ENCODE measurements around the gene RNF2.
"Not testable (repeated sequence)": the region's sequence is repeated elsewhere in the genome, so short reads cannot be mapped to it uniquely, and the experiment has no call there.

Gene RNF2

DNA sequence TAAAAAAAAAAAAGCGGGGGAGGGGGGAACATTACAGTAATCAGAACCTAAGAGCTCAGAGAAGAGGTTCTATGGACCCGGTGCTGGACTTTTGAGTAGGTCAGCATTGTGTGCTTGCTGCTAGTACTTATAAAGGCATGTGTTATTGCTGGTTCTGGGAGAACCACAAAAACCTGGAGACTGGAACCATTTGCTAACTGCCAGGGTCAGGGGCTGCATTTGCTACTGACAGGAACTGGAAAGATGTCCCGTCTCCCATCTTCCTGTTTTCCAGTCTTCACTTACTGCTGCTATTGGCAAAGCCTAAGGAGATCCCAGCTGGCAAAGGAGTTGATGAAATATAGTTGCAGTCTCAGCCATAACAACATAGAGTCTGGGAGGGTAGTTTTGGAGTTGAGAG lies 4.3 kb downstream of the RNF2 start:
- no peak for DNase-seq (ENCODE audit: low read depth in 1 of 2, low spot score in 1 of 2)

DNA sequence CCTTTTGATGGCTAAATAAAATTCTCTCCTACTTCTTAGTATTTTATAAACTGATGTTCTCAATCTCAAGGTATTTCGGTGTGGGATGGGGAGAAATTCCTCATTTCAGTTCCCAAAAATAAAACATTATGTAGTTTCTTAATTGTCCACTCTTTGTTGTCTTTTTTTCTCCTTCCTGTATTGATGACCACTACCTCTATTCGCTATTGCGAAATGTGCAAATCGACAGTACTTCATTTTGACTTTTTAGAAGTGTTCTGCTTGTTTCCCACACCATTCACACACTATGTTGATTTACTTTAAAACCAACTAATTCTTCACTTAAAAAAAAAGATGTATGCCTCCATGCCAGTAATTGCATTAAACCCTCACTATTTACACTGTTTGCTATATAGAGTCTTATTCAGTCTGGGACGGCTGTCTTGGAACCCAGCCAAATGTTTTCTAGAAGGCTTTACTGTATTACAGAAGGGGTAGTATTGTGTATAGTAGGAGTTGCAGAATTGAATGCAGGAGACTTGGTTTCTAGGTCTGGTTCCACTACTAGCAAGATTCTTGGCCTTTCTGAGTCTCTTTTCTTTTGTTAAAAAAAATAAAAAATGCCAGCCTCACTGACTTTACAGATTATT lies 5.6 kb downstream of the RNF2 start:
- DNase-seq (ENCODE audit: low read depth in 1 of 2, low spot score in 1 of 2), result no peak

DNA sequence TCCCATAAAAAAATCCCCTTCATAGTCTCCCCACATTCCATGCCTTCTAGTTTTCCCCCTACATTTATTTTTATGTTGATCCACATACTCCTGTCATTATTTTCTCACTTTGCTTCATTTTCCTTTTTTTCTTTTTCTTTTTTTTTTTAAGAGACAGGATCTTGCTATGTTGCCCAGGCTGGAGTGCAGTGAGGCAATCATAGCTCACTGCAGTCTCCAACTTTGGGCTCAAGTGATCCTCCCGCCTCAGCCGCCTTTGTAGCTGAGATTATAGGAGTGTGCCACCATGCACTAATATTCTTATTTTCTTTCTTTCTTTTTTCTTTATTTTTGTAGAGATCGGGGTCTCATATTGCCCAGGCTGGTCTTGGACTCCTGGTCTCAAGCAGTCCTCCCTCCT lies 7.8 kb downstream of the RNF2 start:
- no peak for DNase-seq (ENCODE audit: low read depth in 1 of 2, low spot score in 1 of 2)

DNA sequence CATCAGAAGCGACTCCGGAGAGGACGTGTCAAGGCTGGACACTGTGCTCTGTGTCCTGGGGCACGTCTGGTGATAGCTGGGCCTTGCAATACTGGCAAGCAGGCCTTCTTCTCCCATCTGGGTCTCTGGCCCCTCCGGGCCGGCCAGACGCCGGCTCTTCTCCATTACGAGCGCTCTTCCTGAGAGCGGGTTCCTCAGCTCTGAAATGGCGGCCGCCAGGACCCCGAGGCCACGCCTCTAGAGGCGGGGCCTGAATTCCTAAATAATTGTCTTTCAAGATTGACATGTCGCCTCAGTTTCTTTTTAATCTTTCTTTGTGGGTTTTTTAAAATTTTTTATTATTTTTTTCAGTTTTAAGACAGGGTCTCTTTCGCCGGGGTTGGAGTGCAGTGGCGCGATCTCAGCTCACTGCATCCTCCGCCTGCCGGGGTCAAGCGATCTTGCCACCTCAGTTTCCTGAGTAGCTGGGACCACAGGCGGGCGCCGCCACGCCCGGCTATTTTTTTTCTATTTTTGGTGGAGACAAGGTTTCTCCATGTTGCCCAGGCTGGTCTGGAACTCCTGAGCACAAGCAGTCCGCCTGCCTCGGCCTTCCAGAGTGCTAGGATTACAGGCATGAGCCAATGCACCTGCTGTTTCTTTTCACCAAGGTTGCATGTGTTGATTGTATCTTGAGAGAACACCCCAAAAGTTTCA lies 9.2 kb downstream of the RNF2 start:
- DNase-seq (ENCODE audit: low read depth in 1 of 2, low spot score in 1 of 2), result no peak

DNA sequence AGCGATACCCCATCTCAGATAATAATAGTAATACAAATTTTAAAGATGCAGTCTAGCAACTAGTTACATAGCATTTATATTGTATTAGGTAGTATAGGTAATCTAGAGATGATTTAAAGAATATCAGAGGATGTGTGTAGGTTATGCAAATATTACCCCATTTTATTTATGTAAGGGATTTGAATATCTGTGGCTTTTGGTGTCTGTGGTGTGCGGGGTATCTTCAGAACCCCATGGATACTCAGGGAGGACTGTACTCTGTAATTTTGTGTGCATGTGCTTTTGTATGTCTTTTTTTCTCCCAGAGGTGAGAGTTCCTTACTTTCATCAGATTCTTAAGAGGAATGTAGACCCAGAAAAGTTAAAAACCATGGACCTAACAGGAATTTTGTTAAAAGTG lies 12.8 kb downstream of the RNF2 start:
- no peak for DNase-seq (ENCODE audit: low read depth in 1 of 2, low spot score in 1 of 2)

DNA sequence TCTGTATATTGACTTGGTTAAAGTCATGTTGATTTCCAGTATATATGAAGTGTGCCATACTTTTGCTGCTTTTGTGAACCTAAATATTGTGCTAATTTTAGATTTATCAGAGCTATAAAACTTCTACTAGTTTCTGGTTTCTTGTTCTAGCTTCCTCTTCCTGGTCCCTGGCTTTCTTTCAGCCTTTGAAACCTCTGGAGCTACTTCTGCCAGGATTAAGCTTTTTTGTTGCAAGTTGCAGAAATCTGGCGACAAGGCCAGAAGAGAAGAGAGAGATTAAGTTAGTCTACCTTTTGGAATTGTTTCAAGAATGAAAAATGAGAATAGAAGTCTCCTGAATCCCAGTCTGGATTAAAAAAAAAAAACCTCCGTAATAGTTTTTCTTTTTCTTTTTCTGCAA lies 13.5 kb downstream of the RNF2 start:
- no peak for DNase-seq (ENCODE audit: low read depth in 1 of 2, low spot score in 1 of 2)

DNA sequence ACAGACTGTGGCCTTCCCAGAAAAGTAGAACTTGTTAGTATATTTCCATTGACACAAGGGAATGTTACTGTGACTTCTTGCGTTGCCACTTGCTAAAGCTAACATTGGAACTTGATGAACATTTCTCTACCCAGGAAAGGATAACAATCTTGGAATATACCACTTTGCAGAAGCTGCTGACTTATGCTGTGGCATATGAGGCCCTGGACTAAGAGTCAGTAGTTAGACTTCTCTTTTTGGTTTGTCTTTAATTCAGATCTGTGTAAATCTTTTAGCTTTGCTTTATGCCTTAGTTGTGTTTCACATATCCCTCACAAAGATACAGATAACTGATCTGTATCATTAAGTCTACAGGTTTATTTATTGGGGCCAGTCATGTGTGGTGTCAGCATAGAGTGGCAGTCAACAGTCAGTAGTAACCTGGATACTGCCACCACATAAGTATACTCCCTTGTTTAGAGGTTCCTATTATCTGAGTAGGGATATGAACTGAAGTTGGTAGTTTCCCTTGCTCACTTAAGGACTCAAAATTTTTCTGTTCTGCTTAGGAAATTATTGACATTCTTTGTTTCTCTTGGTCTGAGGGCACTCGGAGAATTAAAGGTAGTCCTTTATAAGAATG lies 14.7 kb downstream of the RNF2 start:
- no peak for DNase-seq (ENCODE audit: low read depth in 1 of 2, low spot score in 1 of 2)

DNA sequence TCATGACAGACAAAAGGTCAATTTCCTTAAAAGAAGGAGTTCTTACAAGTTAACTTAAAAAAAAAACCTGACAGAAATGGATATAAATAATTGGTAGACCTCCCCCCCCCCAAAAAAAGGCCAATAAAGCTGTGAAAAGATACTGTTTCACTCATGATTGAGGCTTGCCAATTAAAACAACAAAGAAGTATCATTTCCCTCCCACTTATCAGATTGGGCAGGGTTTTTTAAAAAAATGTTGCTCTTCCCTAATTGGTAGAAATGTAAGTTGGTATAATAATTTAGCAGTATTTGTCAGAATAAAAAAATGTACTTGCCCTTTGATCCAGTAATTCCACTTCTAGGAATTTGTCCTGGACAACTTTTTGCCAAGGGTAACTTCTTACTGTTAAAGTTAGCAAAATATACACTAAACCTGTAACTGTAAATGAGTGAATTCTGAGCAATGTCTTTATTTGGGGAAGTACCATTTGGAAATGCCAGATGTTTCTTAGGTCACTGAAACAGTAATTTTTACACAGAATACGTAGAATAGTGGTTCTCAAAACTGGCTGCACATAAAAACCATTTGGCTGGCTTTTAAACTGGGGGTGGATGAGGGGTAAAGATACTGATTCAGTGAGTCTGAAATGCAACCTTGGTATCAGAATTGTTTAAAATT lies 17.5 kb downstream of the RNF2 start:
- DNase-seq (ENCODE audit: low read depth in 1 of 2, low spot score in 1 of 2), result no peak

DNA sequence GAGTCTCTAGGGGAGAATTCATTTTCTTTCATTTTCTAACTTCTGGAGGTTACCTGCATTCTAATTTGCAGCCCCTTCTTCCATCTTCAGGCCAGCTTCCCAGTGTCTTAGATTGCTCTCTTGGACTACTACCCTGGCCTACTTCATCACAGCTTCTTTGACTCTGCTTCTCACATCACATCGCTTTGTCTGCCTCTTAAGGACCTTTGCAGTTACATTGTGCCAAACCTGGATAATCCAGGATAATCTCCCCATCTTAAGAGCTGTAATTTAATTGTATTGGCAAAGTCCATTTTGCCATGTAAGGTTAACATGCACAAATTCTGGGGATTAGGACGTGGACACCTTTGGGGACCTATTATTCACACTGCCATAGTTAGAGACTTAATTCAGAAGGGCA lies 18.4 kb downstream of the RNF2 start:
- DNase-seq (ENCODE audit: low read depth in 1 of 2, low spot score in 1 of 2), result no peak

DNA sequence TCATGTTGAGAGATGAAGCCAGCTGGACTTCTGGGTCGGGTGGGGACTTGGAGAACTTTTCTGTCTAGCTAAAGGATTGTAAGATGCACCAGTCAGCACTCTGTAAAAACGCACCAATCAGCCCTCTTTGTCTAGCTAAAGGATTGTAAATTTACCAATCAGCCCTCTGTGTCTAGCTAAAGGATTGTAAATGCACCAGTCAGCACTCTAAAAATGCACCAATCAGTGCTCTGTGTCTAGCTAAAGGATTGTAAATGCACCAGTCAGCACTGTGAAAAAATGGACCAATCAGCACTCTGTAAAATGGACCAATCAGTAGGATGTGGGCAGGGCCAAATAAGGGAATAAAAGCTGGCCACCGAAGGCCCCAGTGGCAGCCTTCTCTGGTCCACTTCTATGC lies 19.6 kb downstream of the RNF2 start:
- not testable (repeated sequence) for DNase-seq (ENCODE audit: low read depth in 1 of 2, low spot score in 1 of 2)

DNA sequence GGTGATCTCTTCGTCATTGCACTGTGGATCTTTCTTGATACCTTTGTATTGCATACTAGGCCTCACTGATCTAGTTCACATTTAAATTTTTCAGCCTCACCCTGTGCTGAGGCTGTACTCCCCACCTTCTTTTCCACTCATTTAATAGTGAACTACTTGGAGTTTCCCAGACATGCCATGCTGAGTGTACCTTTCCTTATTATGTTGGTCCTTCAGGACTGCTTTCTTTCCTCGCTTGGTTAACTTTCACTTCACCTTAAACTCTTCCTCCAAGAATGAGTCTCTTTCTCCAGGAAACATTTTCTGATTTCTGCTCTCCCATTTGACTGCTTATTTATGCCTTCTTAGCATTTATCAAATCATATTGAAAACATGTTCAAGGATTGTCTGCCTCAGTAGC lies 20.8 kb downstream of the RNF2 start:
- DNase-seq (ENCODE audit: low read depth in 1 of 2, low spot score in 1 of 2), result no peak

DNA sequence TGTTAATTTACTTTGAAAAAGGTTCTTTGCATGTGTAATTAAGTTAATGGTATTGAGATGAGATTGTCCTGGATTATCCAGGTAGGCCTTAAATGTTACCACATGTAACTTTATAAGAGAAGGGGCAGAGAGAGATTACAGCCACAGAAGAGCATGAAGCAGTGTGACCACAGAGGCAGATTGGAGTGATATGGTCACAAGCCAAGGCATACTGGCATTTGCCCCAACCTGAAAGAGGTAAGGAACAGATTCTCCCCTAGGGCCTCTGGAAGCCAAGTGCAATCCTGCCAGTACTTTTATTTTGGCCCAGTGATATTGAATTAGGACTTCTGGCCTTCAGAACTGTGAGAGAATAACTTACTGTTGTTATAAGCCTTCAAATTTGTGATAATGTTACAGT lies 23.0 kb downstream of the RNF2 start:
- no peak for DNase-seq (ENCODE audit: low read depth in 1 of 2, low spot score in 1 of 2)

DNA sequence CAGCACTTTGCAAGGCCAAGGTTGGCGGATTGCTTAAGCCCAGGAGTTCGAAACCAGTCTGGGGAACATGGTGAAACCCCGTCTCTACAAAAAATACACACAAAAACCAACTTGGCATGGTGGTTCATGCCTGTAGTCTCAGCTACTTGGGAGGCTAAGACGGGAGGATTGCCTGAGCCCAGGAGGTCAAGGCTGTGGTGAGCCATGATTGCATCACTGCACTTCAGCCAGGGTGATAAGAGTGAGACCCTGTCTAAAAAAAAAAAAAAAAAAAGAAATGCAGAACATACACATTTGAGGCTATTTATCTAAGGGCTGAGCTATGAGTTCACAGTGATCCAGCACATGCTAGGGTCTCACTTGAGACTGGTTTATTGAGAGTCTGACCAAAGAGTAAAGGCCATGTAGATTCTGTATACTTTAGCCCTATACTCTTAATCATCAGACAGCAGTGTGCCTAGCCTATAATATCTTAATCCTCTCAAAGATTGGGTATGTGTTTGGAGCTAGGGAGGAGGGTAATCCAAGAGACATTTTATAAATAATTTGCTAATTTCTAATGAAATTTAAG lies 23.9 kb downstream of the RNF2 start:
- no peak for DNase-seq (ENCODE audit: low read depth in 1 of 2, low spot score in 1 of 2)

DNA sequence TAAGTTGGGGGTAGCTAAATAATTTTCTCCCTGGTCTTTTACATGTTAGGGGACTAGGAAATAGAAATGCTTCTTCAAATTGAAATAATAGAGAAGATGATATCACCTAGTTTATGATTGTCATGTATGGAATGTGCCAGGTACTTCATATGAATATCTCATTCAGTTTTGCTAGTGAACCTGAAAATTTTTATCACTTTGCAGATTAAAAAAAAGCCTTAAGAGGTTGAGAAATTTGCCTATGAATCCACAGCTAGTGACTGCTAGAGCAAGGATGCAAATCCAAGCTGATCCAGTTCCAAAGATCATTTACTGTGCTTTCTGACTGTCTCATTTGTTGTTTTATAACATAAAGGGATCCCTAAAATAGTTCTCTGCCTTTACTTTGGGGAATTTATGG lies 24.7 kb downstream of the RNF2 start:
- no peak for DNase-seq (ENCODE audit: low read depth in 1 of 2, low spot score in 1 of 2)

DNA sequence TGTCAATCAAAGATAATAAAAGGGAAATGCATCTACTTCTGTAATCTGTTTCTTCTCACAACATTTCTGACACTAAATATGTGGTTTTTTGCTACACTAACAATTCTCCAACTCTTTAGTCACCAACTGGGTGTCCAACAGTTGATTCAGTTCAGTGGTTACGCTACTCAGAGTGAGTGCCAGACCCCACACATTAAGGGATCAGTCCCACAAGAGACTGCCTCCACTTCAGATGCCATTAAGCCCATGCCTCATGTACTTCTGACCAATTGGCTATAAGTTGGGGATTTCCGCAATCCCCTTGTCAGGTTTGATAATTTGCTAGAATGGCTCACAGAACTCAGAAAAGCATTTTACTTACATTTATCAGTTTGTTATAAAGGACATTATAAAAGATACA lies 28.4 kb downstream of the RNF2 start:
- no peak for DNase-seq (ENCODE audit: low read depth in 1 of 2, low spot score in 1 of 2)

DNA sequence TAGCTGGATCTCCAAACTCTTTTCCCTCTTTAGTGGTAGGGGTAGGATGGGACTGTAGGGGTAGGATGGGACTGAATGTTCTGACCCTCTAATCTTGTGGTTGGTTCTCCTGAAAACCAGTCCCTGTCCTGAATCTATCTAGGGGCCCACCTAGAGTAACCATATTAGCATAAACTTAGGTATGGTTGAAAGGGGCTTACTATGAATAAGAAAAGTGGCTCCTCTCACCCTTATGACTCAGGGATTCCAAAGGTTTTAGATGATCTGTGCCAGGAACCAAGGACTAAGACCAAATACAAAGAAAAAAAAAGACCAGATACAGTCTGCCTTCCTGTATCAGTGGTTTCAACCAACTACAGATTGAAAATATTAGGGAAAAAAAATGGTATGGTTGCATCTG lies 28.9 kb downstream of the RNF2 start:
- no peak for DNase-seq (ENCODE audit: low read depth in 1 of 2, low spot score in 1 of 2)

DNA sequence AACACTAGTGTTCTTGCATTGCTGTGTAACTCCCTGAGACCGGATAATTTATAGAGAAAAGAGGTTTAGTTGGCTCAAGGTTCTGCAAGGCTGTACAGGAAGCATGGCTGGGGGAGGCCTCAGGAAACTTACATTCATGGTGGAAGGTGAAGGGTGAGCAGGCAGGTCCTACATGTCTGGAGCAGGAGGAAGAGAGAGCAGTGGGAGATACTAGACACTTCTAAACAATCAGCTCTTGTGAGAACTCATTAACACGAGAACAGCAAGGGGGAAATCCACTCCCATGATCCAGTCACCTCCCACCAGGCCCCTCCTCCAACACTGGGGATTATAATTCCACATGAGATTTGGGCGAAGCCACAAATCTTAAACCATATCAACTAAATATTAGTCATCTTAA lies 30.1 kb downstream of the RNF2 start:
- DNase-seq (ENCODE audit: low read depth in 1 of 2, low spot score in 1 of 2), result no peak

DNA sequence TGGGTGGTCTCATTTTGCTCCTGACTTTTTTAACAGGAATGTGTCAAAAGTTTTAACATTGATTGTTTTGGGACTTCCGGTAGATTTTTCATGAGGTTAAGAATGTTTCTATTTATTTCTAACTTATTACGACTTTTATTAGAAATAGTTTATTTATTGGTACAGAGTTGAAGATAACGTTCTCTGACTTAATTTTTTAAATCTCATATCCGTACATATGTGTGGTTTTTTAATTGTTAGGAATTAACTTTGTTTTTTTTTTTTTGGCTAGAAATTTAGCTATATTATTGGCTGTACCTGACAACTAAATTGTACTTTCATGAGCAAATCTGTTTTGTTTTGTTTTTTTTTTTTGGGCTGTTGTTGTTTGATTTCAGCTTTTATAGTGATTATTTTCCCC lies 32.0 kb downstream of the RNF2 start:
- DNase-seq (ENCODE audit: low read depth in 1 of 2, low spot score in 1 of 2), result no peak

DNA sequence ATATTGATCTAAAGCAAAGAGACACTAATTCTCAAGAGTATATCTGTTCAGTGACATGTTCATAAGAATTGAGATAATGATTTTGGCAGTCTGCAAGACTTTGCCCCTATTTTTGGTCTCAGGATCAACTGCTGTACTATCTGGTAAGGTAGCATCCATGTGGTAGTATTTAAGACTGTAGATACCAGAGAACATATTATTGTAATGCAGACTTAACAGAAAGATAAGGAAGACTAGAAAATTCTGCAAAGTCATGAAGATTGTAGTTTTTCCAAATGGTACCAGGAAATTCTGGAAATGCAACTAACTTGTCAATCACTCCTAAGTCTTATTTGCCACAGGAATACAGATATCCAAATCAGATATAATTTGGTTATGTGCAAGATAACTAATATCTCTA lies 35.1 kb downstream of the RNF2 start:
- DNase-seq (ENCODE audit: low read depth in 1 of 2, low spot score in 1 of 2), result no peak

DNA sequence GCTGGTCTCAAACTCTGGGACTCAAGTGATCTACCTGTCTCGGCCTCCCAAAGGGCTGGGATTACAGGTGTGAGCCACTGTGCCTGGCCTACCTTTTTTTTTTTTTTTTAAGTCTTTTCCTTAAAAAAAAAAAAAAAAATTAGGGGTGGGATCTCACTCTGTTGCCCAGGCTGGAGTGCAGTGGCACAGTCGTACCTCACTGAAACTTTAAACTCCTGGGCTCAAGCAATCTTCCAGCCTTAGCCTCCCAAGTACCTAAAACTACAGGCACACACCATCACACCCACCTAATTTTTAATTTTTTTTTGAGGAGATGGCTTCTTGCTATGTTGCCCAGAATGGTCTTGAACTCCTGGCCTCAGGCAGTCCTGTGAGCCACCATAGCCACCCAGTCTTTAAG lies 38.5 kb downstream of the RNF2 start:
- DNase-seq (ENCODE audit: low read depth in 1 of 2, low spot score in 1 of 2), result no peak

DNA sequence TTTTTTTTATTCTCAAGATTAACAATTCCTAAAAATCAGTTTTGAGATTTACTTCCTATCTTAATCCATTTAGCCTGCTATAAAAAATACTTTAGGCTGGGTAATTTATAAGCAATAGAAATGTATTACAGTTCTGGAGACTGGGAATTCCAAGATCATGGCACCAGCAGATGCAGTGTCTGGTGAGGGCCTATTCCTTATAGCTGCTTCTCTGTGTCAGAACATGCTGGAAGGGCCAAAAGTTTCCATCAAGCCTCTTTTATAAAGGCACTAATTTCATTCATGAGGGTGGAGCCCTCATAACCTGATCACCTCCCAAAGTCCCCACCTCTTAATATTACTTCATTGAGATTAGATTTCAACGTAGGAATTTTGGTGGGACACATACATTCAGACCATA lies 41.7 kb downstream of the RNF2 start:
- DNase-seq (ENCODE audit: low read depth in 1 of 2, low spot score in 1 of 2), result no peak

DNA sequence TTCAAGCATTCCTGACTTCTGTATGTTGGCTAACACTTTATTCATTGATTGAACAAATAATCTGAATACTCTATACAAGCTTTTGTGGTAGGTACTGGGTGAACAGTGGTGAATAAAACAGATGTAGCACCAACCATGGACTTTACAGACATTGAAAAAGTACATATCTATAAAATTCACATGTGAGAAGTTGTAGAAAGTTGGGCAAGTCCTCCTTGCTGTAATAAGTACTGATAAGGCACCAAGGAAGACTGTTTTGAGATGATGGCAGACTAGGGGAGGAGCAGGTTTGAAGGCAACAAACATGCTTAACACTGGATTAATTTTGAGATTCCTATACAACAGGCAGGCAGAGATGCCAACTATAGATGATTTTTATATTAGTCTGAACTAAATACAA lies 42.4 kb downstream of the RNF2 start:
- no peak for DNase-seq (ENCODE audit: low read depth in 1 of 2, low spot score in 1 of 2)
